ENCODE measurements around the gene PFDN2.

The PFDN2 gene

GRCh38 chr1:161080441-161081405 is 37.1 kb downstream of the PFDN2 start:
- no peak for DNase-seq (ENCODE audit: extremely low spot score)
- TF ChIP-seq, protein P1, sequence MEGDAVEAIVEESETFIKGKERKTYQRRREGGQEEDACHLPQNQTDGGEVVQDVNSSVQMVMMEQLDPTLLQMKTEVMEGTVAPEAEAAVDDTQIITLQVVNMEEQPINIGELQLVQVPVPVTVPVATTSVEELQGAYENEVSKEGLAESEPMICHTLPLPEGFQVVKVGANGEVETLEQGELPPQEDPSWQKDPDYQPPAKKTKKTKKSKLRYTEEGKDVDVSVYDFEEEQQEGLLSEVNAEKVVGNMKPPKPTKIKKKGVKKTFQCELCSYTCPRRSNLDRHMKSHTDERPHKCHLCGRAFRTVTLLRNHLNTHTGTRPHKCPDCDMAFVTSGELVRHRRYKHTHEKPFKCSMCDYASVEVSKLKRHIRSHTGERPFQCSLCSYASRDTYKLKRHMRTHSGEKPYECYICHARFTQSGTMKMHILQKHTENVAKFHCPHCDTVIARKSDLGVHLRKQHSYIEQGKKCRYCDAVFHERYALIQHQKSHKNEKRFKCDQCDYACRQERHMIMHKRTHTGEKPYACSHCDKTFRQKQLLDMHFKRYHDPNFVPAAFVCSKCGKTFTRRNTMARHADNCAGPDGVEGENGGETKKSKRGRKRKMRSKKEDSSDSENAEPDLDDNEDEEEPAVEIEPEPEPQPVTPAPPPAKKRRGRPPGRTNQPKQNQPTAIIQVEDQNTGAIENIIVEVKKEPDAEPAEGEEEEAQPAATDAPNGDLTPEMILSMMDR (IDR thresholded peaks at IDR 0.05; ENCODE audit: control extremely low read depth, extremely low read depth, low read depth, missing control alignments) = no peak
- POLR2A ChIA-PET = no interaction called here
- CTCF ChIA-PET = interaction anchor here (0.7 to 9.2 kb wide), 4 partner anchors 9 to 303 kb away, joined by 3 to 91 read pairs (median 5); partner anchors contain the start of gene KLHDC9

DNA sequence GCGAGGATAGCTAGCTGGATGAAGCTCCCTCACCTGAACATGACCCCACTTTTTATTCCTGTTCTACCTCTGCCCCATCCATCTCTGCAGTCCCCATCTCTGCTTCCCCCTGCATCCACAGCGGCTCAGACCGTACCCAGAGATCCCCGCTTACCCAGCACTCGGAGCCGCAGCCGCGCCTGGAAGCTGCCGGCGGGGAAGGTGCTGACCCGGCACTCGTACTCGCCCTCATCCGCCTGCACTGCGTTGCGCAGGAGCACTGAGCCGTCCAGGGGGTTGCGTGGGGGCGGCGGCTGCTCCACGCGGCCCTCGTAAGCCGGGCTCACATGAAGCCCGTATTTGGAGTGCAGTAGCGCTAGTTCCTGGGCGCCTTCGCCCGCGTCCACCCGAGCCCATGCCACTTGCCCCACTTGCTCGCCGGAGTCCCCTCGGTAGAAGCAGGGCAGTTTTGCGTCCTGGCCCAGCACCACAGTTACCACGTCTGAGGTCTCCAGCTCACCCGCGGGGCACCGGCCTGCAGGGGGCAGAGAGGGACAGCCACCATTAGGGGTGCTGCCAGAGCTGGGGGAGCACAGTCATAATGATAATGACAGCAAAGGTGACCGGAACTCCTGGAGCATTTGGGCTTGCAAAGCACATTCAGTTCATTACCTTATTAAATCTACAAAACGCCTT is 38.3 kb downstream of the PFDN2 start:
- ChIA-PET CTCF (interaction anchor here (1.2 to 9.2 kb wide), 5 partner anchors 9 to 68 kb away, joined by 3 to 91 read pairs (median 3); partner anchors contain the start of genes KLHDC9 and NECTIN4), POLR2A (no interaction called here)
- no peak for DNase-seq (ENCODE audit: extremely low spot score)
- TF ChIP-seq, protein P1 (IDR thresholded peaks at IDR 0.05; ENCODE audit: control extremely low read depth, extremely low read depth, low read depth, missing control alignments) = no peak

DNA sequence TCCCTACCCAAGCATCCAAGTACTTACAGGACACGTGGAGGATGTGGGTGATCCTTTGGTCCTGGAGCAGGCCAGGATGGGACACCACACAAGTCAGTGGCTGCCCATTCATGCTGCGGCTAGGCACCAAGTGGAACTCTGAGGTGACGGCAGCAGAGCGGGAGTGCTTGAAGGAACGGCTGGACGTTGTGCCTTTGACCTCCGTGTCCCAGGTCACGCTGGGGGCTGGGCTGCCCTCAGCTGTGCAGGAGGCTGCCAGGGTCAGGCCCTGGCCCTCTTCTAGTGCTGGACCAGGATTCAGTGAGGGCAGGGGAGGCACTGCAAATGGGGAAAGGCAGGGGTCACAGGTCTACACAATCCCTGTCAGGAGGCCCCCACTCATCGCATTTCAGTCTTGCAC is 40.4 kb downstream of the PFDN2 start:
- POLR2A ChIA-PET = no interaction called here
- CTCF ChIA-PET = interaction anchor here (0.7 to 10.8 kb wide), 3 partner anchors 9 to 21 kb away, joined by 3 to 137 read pairs (median 73); partner anchors contain the start of genes KLHDC9 and NECTIN4
- DNase-seq (ENCODE audit: extremely low spot score) = no peak

GRCh38 chr1:161076410-161076809 is 41.4 kb downstream of the PFDN2 start:
- TF ChIP-seq, protein P1 (IDR thresholded peaks at IDR 0.05; ENCODE audit: control extremely low read depth, extremely low read depth, low read depth, missing control alignments) = no peak
- ChIA-PET POLR2A (no interaction called here), CTCF (interaction anchor here (0.7 to 10.8 kb wide), 4 partner anchors 10 to 307 kb away, joined by 3 to 137 read pairs (median 38); partner anchors contain the start of genes KLHDC9 and NECTIN4)
- DNase-seq (ENCODE audit: extremely low spot score) = no peak

More for the DNA sequence above, 40.4 kb downstream of the PFDN2 start:
- TF ChIP-seq, protein P1 (IDR thresholded peaks at IDR 0.05; ENCODE audit: control extremely low read depth, extremely low read depth, low read depth, missing control alignments) = no peak

DNA sequence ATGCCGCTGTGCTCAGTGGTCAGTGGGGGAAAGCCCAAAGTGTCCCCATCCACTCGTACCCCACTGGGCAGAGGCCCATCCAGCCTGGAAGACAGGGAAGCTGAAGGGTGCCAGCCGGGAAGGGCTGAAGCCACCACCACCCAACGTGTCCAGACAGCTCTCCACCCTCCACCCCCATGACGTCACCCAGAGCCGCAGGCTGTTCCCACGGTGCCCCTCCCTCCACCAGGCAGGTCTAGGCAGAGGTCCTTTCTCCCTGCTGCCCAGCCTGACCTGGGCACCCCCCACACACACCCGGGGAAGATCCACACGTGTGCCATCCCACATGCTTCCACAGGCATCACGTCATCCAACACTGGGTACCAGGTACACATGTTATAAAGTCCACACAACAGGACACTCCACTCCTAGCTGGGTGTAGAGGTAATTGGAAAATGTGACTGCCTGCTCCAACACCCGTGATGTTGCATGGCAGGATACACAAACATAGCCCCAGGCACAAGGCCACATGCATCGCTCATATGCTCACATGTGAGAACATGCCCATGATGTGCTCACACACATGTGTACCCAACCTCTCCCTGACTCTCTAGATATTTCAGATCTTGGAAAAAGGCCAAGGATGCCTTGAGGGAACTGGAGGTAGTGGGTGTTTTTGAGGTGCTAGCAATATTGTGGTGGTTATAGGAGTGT is 43.0 kb downstream of the PFDN2 start:
- ChIA-PET POLR2A (no interaction called here), CTCF (interaction anchor here (8.3 to 10.8 kb wide), 2 partner anchors 11 to 23 kb away, joined by 73 to 137 read pairs; partner anchors contain the start of genes KLHDC9 and NECTIN4)
- DNase-seq (ENCODE audit: extremely low spot score) = no peak

More for the DNA sequence above, 43.0 kb downstream of the PFDN2 start:
- TF ChIP-seq, protein P1 (IDR thresholded peaks at IDR 0.05; ENCODE audit: control extremely low read depth, extremely low read depth, low read depth, missing control alignments) = no peak
